ENCODE measurements around the gene SLC10A3. TPM values are rescaled to one million over a fixed set of nuclear protein-coding genes. Genes with fewer than 3 reads are reported as not detected.
A peak's percentile ranks its signal among the peaks of the same experiment; 100 is the strongest.

The SLC10A3 gene
- total RNA-seq, 2 experiments from 2014 or later = 15.7 to 16.4 TPM

- Histone ChIP-seq H3K36me3 (ENCODE audit: insufficient read depth, low read length) (peaks cover 28% of the 10 kb centered on the region), H3K27ac (ENCODE audit: low read depth in 1 of 2, low read length in 2 of 2) (no peak overlapping the region), H3K4me3 (ENCODE audit: low read length) (no peak overlapping the region), H3K27me3 (ENCODE audit: control insufficient read depth in 1 of 2, insufficient read depth in 2 of 2, low read length in 2 of 2) (no peaks in the 10 kb centered on the region), H3K4me1 (ENCODE audit: insufficient read depth, low read length) (peaks cover 23% of the 10 kb centered on the region), H3K9me3 (ENCODE audit: control insufficient read depth in 1 of 2, insufficient read depth in 1 of 2, low read length in 2 of 2) (no peaks in the 10 kb centered on the region)
- DNase-seq = no peak
- ChIA-PET CTCF (no interaction called here), POLR2A (interaction anchor here (1.1 to 1.8 kb wide), 2 partner anchors 14 to 31 kb away, joined by 3 to 8 read pairs; partner anchors contain the start of gene SLC10A3)
- Mint-ChIP-seq H3K36me3 (ENCODE audit: low read depth) (peaks cover 19% of the 10 kb centered on the region), H3K9me3 (no peaks in the 10 kb centered on the region), H3K27ac (peak overlapping the region; percentile 36), H3K4me1 (ENCODE audit: low read depth) (peaks cover 11% of the 10 kb centered on the region), H3K4me3 (peak overlapping the region; percentile 72), H3K27me3 (no peaks in the 10 kb centered on the region)
- intact Hi-C loops (cut with DNase I, micrococcal nuclease) = loop anchor here in 1 of 2 experiments (2.0 kb wide), 1 partner anchor 23 kb away; the partner anchor contains the start of gene GDI1
- no peak for ATAC-seq (ENCODE audit: poor library complexity)
- TF ChIP-seq, protein P1, sequence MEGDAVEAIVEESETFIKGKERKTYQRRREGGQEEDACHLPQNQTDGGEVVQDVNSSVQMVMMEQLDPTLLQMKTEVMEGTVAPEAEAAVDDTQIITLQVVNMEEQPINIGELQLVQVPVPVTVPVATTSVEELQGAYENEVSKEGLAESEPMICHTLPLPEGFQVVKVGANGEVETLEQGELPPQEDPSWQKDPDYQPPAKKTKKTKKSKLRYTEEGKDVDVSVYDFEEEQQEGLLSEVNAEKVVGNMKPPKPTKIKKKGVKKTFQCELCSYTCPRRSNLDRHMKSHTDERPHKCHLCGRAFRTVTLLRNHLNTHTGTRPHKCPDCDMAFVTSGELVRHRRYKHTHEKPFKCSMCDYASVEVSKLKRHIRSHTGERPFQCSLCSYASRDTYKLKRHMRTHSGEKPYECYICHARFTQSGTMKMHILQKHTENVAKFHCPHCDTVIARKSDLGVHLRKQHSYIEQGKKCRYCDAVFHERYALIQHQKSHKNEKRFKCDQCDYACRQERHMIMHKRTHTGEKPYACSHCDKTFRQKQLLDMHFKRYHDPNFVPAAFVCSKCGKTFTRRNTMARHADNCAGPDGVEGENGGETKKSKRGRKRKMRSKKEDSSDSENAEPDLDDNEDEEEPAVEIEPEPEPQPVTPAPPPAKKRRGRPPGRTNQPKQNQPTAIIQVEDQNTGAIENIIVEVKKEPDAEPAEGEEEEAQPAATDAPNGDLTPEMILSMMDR (IDR thresholded peaks at IDR 0.05) = no peak
These were observed 30.6 kb downstream of the SLC10A3 start for GRCh38 chrX:154459832-154460231.

- ATAC-seq (ENCODE audit: poor library complexity) (peak; percentile 48), DNase-seq (peak in 5 of 14 experiments; percentile 13 to 40 (median 30))
- Mint-ChIP-seq H3K4me1 (ENCODE audit: low read depth) (peaks cover 11% of the 10 kb centered on the region), H3K27ac (peak overlapping the region; percentile 54), H3K36me3 (ENCODE audit: low read depth) (peaks cover 19% of the 10 kb centered on the region), H3K4me3 (peak overlapping the region; percentile 86), H3K27me3 (no peaks in the 10 kb centered on the region), H3K9me3 (no peaks in the 10 kb centered on the region)
- Histone ChIP-seq H3K9me3 (ENCODE audit: control insufficient read depth in 1 of 2, insufficient read depth in 1 of 2, low read length in 2 of 2) (no peaks in the 10 kb centered on the region), H3K27ac (ENCODE audit: low read depth in 1 of 2, low read length in 2 of 2) (no peak overlapping the region), H3K4me3 (ENCODE audit: low read length) (peak overlapping the region; percentile 67), H3K36me3 (ENCODE audit: insufficient read depth, low read length) (peaks cover 22% of the 10 kb centered on the region), H3K27me3 (ENCODE audit: control insufficient read depth in 1 of 2, insufficient read depth in 2 of 2, low read length in 2 of 2) (no peaks in the 10 kb centered on the region), H3K4me1 (ENCODE audit: insufficient read depth, low read length) (peaks cover 23% of the 10 kb centered on the region)
- CTCF ChIA-PET = no interaction called here
- POLR2A ChIA-PET = interaction anchor here (0.6 to 1.8 kb wide), 9 partner anchors 13 to 61 kb away, joined by 3 to 8 read pairs (median 4); partner anchors contain the start of genes FAM3A, FAM50A, RPL10 and SLC10A3
- intact Hi-C loops (cut with DNase I, micrococcal nuclease) = loop anchor here in 1 of 2 experiments (1.0 to 2.0 kb wide), 3 partner anchors 19 to 31 kb away; partner anchors contain the start of genes GDI1 and SLC10A3
- TF ChIP-seq, protein P1 (IDR thresholded peaks at IDR 0.05) = no peak
These were observed 31.3 kb downstream of the SLC10A3 start for GRCh38 chrX:154458954-154459778.

DNA sequence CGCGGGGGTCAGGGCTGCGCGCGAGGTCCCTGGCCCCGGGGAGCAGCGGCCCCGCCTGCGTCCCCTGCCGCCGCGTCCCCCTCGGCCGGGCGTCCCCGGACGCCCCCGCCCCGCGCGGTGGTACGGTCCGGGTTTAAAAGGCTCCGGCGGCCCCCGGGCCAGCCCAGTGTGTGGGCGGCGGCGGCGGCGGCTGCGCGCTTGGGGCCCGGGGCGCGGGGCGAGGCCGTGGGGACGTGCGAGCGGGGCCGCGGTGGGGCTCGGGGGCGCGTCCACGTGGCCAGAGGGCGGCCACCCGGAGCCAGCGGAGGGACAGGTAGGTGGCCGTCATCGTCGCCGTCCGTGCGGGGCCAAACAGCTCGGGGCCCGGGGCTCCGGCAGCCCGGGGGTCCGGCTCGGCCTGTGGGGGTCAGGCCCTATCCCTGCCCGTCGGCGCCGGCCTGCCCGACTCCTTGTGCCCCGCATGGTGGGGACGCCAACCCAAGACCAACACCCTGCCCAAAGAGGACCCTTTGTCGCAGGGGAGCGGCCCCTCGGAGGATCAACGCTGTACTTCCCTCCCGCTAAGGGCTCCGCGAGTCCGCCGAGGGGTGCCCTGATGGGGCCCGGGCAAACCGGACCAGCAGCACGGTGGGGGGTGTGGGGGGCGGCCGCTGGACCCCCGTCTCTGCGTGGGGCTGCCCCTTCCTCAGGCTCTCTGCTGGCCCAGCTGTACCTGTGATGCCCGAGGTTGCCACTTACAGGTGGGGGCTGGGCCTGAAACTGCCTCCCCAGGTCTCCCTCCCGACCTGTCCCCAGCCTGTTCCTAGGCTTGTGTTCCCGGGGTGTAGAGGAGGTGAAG, 32.1 kb downstream of the SLC10A3 start, which contains the start of gene PLXNA3:
Gene PLXNA3, plus strand, starts transcription at position 166 of the 838 bp plus-strand sequence. CDS start 1,903 bp downstream, outside the sequence.
- POLR2A ChIA-PET = interaction anchor here (0.8 to 1.8 kb wide), 10 partner anchors 17 to 60 kb away, joined by 4 to 8 read pairs (median 4); partner anchors contain the start of genes RPL10, SLC10A3 and UBL4A
- ATAC-seq (ENCODE audit: poor library complexity) (peak; percentile 79), DNase-seq (peak; percentile 41 to 84 (median 64))
- Histone ChIP-seq H3K36me3 (ENCODE audit: insufficient read depth, low read length) (peaks cover 16% of the 10 kb centered on the region), H3K4me1 (ENCODE audit: insufficient read depth, low read length) (peaks cover 23% of the 10 kb centered on the region), H3K9me3 (ENCODE audit: control insufficient read depth in 1 of 2, insufficient read depth in 1 of 2, low read length in 2 of 2) (no peaks in the 10 kb centered on the region), H3K4me3 (ENCODE audit: low read length) (peak within 1 kb of the TSS; percentile 67), H3K27me3 (ENCODE audit: control insufficient read depth in 1 of 2, insufficient read depth in 2 of 2, low read length in 2 of 2) (no peaks in the 10 kb centered on the region), H3K27ac (ENCODE audit: low read depth in 1 of 2, low read length in 2 of 2) (no peak within 1 kb of the TSS)
- Mint-ChIP-seq H3K36me3 (ENCODE audit: low read depth) (peaks cover 19% of the 10 kb centered on the region), H3K9me3 (no peaks in the 10 kb centered on the region), H3K4me3 (peak within 1 kb of the TSS; percentile 92), H3K4me1 (ENCODE audit: low read depth) (peaks cover 11% of the 10 kb centered on the region), H3K27me3 (no peaks in the 10 kb centered on the region), H3K27ac (peak within 1 kb of the TSS; percentile 83)
- intact Hi-C loops (cut with DNase I, micrococcal nuclease) = loop anchor here in 1 of 2 experiments (1.0 to 2.0 kb wide), 3 partner anchors 20 to 32 kb away; partner anchors contain the start of genes GDI1 and SLC10A3
- CTCF ChIA-PET = no interaction called here
- TF ChIP-seq, protein P1 (IDR thresholded peaks at IDR 0.05) = no peak
